Aorta (tissue), 5 donors: ENCODE results near the gene CPT1A. TPM values are rescaled to one million over a fixed set of nuclear protein-coding genes. Genes with fewer than 3 reads are reported as not detected.

Experiments
- ATAC-seq: fragments of 200-7000 bp; cut with Tn5 transposase; one replicate; pipeline ENCODE4 v1.9.1; 2022; ENCODE audit warnings: moderate library complexity; ENCODE audit not compliant: low FRiP score
- DNase-seq, 2 donors: peaks; one replicate each; pipeline ENCODE4 v3.0.0-alpha.2; 2020
- H3K27ac ChIP-seq, 2 donors: one replicate each; pipeline ENCODE4 v1.5.1; 2013; ENCODE audit warnings: low read length in 2 of 2, mild to moderate bottlenecking in 2 of 2, moderate library complexity in 2 of 2, control low read depth in 1 of 2, inconsistent platforms in 1 of 2, low read depth in 1 of 2
- H3K27me3 ChIP-seq, 2 donors: one replicate each; pipeline ENCODE4 v1.6.1; 2013; ENCODE audit warnings: control low read depth in 1 of 2, low read length in 1 of 2, mild to moderate bottlenecking in 1 of 2, moderate library complexity in 1 of 2; ENCODE audit not compliant: insufficient read depth in 2 of 2, control insufficient read depth in 1 of 2
- H3K36me3 ChIP-seq, 2 donors: one replicate each; pipeline ENCODE4 v1.6.1; 2013; ENCODE audit warnings: control low read depth in 1 of 2, low read length in 1 of 2, mild to moderate bottlenecking in 1 of 2; ENCODE audit not compliant: insufficient read depth in 2 of 2, control insufficient read depth in 1 of 2
- H3K4me1 ChIP-seq, 2 donors: one replicate each; pipeline ENCODE4 v1.6.1; 2013; ENCODE audit warnings: low read length in 2 of 2, control low read depth in 1 of 2, mild to moderate bottlenecking in 1 of 2, moderate library complexity in 1 of 2; ENCODE audit not compliant: insufficient read depth in 2 of 2, control insufficient read depth in 1 of 2
- H3K4me3 ChIP-seq, 2 donors: one replicate each; pipeline ENCODE4 v1.5.1; 2013; ENCODE audit warnings: low read length in 2 of 2, control low read depth in 1 of 2, mild to moderate bottlenecking in 1 of 2
- H3K9me3 ChIP-seq: one replicate; pipeline ENCODE4 v1.6.1; 2013; ENCODE audit warnings: mild to moderate bottlenecking, low read length; ENCODE audit not compliant: control insufficient read depth
- WGBS, 2 donors: extraction: QIAGEN DNeasy Blood & Tissue Kit; methylation state at CpG; one replicate each; pipeline ENCODE4 v1.1.7; 2013; 5-methylcytosine and 5-hydroxymethylcytosine counted together
- intact Hi-C, 2 donors: fragments of 100-400 bp; cut with DNase I; formaldehyde crosslinking; loops; one replicate each; pipeline versions ENCODE4 v1.14.2 to v1.15.0; 2022
- polyA plus RNA-seq, 2 donors: library from polyadenylated mRNA; stranded (reverse); fragments of 200-250 nt; gene quantifications; one replicate each; pipeline ENCODE4 v1.2.3, GENCODE V29; 2013
- total RNA-seq, 2 donors: library from RNA; stranded (reverse); fragmentation: NEBNext Ultra II Directional; extraction: Animal tissue kit (Norgen Biotek cat#: 25700); gene quantifications; one replicate each; pipeline ENCODE4 v1.2.1, GENCODE V29; 2021
- donor health status: healthy with polysubstance abuse.
- donor health status: Bipolar disorder and iron deficiency.
- donor health status: DM: no; HTN: no; CAD: no.
- donor health status: DM: no; HTN: no; CAD: no.
- donor health status: DM: yes; HTN: yes; CAD: no.

The CPT1A gene
- total and polyA plus RNA-seq, 4 donors, result 10.9 to 81.4 (median 59.5) TPM

DNA sequence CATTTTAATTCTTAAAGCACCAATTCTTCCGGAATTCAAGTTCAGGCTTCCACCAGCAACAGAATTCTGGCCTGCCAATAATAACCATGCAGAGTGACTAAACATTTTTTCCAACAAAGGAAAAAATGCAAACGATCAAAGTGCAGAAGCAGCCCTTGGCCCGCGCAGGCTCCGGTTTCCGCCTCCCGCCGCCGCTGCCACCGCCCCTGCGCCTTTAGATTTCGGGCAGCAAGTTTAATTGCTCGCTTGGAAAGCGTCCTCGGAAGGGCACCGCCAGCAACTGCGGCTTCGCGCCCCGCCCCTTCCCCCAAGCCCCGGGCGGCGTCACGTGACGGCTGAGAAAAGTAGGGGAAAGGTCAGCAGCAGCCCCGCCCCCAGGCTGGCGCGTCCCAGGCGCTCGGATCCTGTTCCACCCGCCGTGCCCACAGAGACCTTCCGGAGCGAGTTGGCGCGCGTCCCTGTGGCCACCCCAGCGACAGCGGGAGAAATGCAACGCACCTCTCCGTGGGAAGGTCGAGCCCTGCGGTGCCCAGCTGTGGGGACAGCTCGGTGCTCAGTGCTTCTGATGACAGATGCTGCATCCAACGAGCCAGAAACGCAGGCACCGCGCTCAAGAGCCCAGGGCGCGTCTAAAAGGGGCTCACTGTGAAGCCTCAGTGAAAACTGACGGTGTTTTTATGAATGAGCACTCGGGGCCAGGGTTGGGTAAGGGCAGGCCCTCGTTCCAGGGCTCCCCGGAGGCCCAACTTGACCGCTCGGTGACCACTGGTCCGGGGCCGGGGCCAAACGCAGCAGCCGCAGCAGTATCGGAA, 2.5 kb downstream of the CPT1A start:
- H3K4me1 ChIP-seq, result no peaks in the 10 kb centered on the region
- H3K9me3 ChIP-seq, result no peaks in the 10 kb centered on the region
- no peaks in the 10 kb centered on the region for H3K36me3 ChIP-seq
- peak overlapping the region; percentile 10 to 31 for H3K4me3 ChIP-seq
- 0% methylated on average over 56 to 61 of the region's 61 CpGs for WGBS, 2 donors
- peak overlapping the region; percentile 62 to 88 for H3K27ac ChIP-seq
- H3K27me3 ChIP-seq, result no peaks in the 10 kb centered on the region
- peak; percentile 97 to 99 for DNase-seq
- peak; percentile 92 for ATAC-seq
- intact Hi-C loops, result loop anchor here (5.0 kb wide), 1 partner anchor 53 kb away; no protein-coding TSS in a partner anchor

DNA sequence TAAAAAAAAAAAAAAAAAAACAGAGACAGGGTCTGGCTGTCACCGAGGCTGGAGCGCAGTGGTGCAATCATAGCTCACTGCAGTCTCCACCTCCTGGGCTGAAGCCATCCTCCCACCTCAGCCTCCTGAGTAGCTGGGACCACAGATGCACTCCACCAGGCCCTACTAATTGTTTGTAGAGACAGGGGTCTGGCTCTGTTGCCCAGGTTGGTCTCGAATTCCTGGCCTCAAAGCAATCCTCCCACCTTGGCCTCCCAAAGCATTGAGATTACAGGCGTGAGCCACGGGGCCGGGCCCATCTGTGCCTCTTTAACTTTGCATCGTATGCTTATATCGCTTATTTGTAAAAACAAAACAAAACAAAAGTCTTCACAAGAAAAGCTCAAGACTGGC, 3.1 kb downstream of the CPT1A start:
- H3K27ac ChIP-seq, result peak overlapping the region in 1 of 2 donors; percentile 82
- H3K27me3 ChIP-seq, result no peaks in the 10 kb centered on the region
- ATAC-seq, result no peak
- peak overlapping the region; percentile 10 to 11 for H3K4me3 ChIP-seq
- WGBS, 2 donors, result 1 to 2% methylated on average over 8 of the region's 8 CpGs
- no peaks in the 10 kb centered on the region for H3K9me3 ChIP-seq
- no peaks in the 10 kb centered on the region for H3K36me3 ChIP-seq
- H3K4me1 ChIP-seq, result no peaks in the 10 kb centered on the region
- DNase-seq, result peak in 1 of 2 donors; percentile 68
- intact Hi-C loops, result loop anchor here (5.0 kb wide), 1 partner anchor 54 kb away; no protein-coding TSS in a partner anchor

DNA sequence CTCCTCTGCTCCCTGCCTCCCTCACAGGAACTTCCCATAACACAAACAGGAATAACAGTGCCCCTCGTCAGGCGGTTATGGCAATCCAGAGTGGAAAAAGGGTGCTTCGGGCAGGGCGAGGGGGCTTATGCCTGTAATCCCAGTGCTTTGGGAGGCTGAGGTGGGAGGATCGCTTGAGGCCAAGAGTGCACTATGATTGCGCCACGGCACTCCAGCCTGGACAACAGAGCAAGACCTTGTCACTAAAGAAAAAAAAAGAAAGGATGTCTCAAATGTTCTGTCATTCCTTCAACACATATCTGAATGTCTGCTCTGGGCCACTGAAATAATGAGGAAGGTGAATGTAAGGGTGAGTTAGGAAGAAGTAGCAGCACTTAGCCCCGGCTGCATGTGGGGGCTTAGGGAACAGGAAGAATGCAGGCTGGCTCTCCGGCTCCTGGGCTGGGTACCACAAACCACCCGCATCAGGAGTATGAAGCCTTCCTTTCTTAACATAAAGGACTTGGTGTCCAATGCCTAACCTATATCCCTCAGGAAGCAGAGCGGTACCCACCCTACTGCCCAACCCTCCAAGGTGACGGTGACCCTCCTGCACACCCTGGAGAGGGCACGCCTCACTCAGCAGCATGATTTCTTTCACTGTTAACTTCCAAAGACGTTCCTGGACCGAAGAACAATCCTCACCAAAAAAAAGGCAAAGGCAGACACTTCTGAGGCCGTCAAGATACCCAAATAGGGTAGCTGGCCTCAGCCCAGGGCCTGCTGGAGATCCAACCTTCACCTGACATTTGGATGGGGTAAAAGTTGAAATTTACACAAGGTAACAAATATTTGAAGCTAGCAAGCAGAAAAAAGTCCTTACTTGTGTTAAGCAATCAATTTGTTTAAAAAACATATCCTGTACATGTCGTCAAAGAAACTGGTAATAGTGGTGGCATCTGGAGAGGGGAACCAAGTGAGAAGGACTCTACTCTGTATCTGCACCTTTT, 3.8 kb downstream of the CPT1A start:
- intact Hi-C loops, result loop anchor here (5.0 kb wide), 1 partner anchor 54 kb away; no protein-coding TSS in a partner anchor
- Histone ChIP-seq H3K27ac (peak overlapping the region; percentile 53 to 86), H3K27me3 (no peaks in the 10 kb centered on the region), H3K9me3 (no peaks in the 10 kb centered on the region), H3K4me1 (no peaks in the 10 kb centered on the region), H3K4me3 (no peak overlapping the region), H3K36me3 (no peaks in the 10 kb centered on the region)
- DNase-seq (no peak), ATAC-seq (no peak)
- WGBS, 2 donors, result 78% methylated on average over 17 of the region's 17 CpGs

DNA sequence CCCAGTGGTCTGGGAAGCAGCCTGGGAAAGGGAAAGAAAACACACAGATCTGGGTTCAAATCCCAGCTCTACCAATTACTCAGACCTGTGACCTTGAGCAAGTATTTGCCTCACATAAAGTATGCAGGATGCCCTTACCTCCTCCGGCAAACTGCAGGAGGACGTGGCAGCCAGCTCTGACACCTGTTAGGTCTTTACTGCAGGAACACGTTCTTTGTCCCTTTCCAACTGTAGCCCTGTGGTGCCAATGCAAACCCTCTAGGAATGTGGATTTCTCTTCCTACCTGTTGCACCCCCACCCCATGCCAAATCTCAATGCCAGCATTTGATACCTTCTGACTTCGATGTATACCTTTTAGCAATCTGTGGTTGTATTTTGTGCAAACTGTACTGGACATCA, 6.0 kb downstream of the CPT1A start:
- Histone ChIP-seq H3K27me3 (no peaks in the 10 kb centered on the region), H3K9me3 (no peaks in the 10 kb centered on the region), H3K36me3 (no peaks in the 10 kb centered on the region), H3K27ac (no peak overlapping the region), H3K4me3 (no peak overlapping the region), H3K4me1 (no peaks in the 10 kb centered on the region)
- DNase-seq (no peak), ATAC-seq (no peak)
- WGBS, 2 donors, result 93 to 96% methylated on average over 4 of the region's 4 CpGs
- intact Hi-C loops, result loop anchor here (5.0 kb wide), 1 partner anchor 57 kb away; no protein-coding TSS in a partner anchor

DNA sequence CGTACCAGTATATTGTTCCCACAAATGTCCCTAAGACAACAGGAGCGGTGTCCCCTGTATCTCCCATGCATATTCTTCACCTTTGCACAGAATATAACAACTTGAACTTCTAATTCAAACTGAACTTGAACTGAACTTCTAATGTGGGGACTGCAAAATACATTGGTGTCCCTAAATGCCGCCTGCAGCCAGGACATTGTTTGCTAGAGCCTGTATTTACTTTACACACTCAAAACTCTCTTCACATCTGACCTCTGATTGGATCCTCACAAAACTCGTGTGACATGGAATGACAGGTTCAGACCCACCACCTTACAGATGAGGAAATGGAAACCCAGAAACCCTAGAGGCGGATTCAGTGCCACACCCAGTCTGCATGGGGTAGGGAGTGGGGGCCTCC, 6.4 kb downstream of the CPT1A start:
- H3K9me3 ChIP-seq, result no peaks in the 10 kb centered on the region
- no peaks in the 10 kb centered on the region for H3K36me3 ChIP-seq
- no peak overlapping the region for H3K27ac ChIP-seq
- no peak for DNase-seq
- no peaks in the 10 kb centered on the region for H3K4me1 ChIP-seq
- H3K4me3 ChIP-seq, result no peak overlapping the region
- WGBS, 2 donors, result 90 to 93% methylated on average over 5 of the region's 5 CpGs
- intact Hi-C loops, result loop anchor here (5.0 kb wide), 1 partner anchor 57 kb away; no protein-coding TSS in a partner anchor
- ATAC-seq, result no peak
- no peaks in the 10 kb centered on the region for H3K27me3 ChIP-seq

DNA sequence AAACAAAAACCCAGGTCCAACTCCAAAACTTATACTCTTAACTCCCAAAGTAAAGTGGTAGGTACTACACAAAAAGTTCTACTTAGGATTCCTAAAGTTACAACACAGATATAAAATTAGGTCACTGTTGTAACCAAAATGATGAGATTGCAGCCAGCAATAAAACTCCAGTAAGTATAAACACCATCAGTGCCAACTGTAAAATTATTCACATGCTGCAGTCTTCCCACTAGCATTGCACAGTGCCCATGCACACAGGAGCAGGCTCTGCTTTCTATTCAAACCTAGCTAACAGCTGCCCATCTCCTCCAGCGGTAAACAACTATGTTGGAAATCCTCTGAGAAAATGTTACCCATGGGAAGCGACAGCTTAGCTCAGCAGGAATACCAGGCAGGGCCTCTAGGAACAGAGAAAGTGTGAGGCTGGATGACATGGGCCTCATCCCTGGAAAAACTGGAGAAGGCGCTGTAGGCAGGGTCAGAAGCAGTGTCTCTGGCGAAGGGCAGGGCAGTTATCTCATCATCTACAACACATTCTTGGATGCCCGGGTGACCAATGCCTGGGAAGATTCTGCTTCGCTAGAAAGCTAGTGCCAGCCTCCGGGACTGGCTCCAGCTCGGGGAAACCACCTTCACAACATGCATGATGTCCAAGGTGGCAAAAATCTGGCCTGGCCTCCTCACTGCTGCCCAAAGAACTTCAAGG, 9.1 kb downstream of the CPT1A start:
- peak; percentile 26 for ATAC-seq
- intact Hi-C loops, result no loop called here

DNA sequence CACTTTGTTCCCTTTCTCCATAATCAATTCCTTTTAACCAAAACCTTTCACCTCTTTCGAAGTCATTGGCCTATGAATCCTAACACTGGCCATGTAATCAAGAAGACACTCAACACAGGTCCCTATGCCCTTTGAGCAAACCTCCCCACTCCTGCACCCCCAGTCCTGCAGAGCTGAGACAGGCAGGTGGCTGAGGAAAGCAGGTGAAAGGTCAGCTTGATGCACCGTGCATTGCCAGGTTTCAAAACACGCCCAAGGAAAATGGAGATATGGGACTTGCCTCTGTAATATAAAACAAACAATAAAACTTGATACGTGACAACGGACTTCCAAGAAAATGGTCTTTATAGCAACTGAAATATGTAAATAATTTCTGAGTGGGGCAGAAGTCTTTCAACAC, 10.6 kb downstream of the CPT1A start:
- intact Hi-C loops, result no loop called here
- Histone ChIP-seq H3K27ac (no peak overlapping the region), H3K4me3 (no peak overlapping the region), H3K9me3 (no peaks in the 10 kb centered on the region), H3K36me3 (no peaks in the 10 kb centered on the region), H3K4me1 (no peaks in the 10 kb centered on the region), H3K27me3 (no peaks in the 10 kb centered on the region)
- WGBS, 2 donors, result 86 to 91% methylated on average over 5 of the region's 5 CpGs
- ATAC-seq (no peak), DNase-seq (no peak)

More for the DNA sequence above, 9.1 kb downstream of the CPT1A start:
- H3K4me1 ChIP-seq, result no peaks in the 10 kb centered on the region
- no peaks in the 10 kb centered on the region for H3K36me3 ChIP-seq
- no peaks in the 10 kb centered on the region for H3K27me3 ChIP-seq
- WGBS, 2 donors, result 18 to 24% methylated on average over 8 of the region's 8 CpGs
- no peak for DNase-seq
- no peak overlapping the region for H3K4me3 ChIP-seq
- H3K27ac ChIP-seq, result peak overlapping the region in 1 of 2 donors; percentile 17
- H3K9me3 ChIP-seq, result no peaks in the 10 kb centered on the region

DNA sequence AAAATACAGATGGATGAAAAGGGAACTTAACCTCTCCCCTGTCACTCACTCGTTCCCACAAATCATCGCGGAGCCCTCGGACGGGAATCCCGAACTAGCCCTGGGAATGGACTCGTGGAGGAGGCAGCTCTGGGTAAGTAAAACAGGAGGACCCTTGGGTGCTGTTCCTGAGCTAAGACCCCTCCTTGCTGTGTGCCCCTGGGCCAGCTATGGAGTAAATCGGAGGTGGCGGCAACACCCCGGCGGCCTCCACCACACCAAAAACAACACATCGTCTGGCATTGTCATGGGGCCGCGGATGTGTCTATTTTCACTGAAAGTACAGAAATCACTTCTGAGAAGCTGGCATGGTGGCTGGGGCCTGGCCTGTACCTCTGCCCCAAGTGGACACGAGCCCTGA, 12.1 kb downstream of the CPT1A start:
- ATAC-seq, result no peak
- Histone ChIP-seq H3K27me3 (no peaks in the 10 kb centered on the region), H3K4me1 (no peaks in the 10 kb centered on the region), H3K27ac (no peak overlapping the region), H3K9me3 (no peaks in the 10 kb centered on the region), H3K36me3 (no peaks in the 10 kb centered on the region), H3K4me3 (no peak overlapping the region)
- DNase-seq, result no peak
- intact Hi-C loops, result no loop called here
- WGBS, 2 donors, result 87 to 91% methylated on average over 15 of the region's 15 CpGs
